Measurements from ENCODE around the gene OR6K2. TPM values are rescaled to one million over a fixed set of nuclear protein-coding genes. Genes with fewer than 3 reads are reported as not detected.

Gene OR6K2
- total and polyA plus RNA-seq, 2 of the 4 experiments (the other 2 are of a cell fraction), result not detected

DNA sequence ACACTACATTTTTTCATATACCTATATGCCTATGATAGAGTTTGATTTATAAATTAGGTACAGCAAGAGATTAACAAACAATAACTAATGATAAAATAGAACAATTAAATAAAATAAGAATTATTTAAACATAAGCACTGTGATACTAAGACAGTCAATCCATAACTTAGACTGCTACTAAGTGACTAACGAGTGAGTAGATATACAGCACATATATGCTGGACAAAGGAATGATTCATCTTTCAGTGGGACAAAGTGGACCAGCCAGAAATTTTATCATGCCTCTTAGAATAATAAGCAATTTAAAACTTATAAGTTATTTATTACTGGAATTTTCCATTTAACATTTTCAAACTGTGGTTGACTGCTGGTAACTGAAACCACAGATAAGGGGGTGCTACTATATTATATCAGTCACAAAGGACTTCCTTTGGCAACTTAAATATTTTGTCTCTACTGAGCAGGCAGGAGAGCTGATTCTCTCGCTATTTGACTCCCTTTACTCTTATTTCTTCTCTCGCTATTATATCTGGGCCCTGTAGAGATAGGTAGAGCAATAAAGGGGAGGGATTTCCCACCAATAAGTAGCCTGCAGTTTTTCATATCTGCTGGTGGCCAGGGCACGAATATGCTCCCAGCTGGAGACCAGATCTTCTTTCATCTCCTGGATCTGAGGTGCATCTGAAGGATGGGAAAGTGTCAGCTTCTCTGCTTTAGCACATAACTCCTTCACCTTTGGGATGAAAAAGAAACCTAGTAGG lies 24.7 kb downstream of the OR6K2 start:
- intact Hi-C loops (cut with micrococcal nuclease) (no loop called here), in situ Hi-C loops (cut with MboI; ENCODE audit: low sequenced_read_pairs) (no loop called here), dilution Hi-C loops (cut with HindIII; ENCODE audit: low sequenced_read_pairs, unreplicated experiment) (no loop called here)
- Histone ChIP-seq H4K8ac (ENCODE audit: low read depth in 2 of 2, low read length in 2 of 2) (no peak overlapping the region), H3K27ac (ENCODE audit: insufficient read depth, low read length) (no peak overlapping the region), H4K91ac (ENCODE audit: insufficient read depth, low read depth, low read length) (no peak overlapping the region), H3K9me1 (ENCODE audit: insufficient read depth, low read length) (no peaks in the 10 kb centered on the region), H3K4me3 (ENCODE audit: insufficient read depth, low read depth, low read length) (no peak overlapping the region), H3K18ac (ENCODE audit: low read depth, low read length) (no peak overlapping the region), H2AK9ac (replicated peaks; ENCODE audit: low read depth, low read length, poor library complexity) (no peak overlapping the region), H3K36me3 (ENCODE audit: control insufficient read depth, insufficient read depth, low read length) (no peaks in the 10 kb centered on the region), H2BK20ac (ENCODE audit: low read depth, low read length) (no peak overlapping the region), H3K4ac (ENCODE audit: low read depth, low read length) (no peak overlapping the region), H4K5ac (ENCODE audit: low read depth, low read length) (no peak overlapping the region), H3K79me1 (ENCODE audit: low read depth in 1 of 2, low read length in 2 of 2) (no peaks in the 10 kb centered on the region), H3K23ac (ENCODE audit: low read depth, low read length) (no peak overlapping the region), H2BK5ac (ENCODE audit: low read depth, low read length, poor library complexity, severe bottlenecking) (no peak overlapping the region), H3K9ac (ENCODE audit: low read depth, low read length) (no peak overlapping the region), H3K9me3 (ENCODE audit: control insufficient read depth, insufficient read depth, low read length) (no peaks in the 10 kb centered on the region), H3K4me1 (ENCODE audit: control insufficient read depth, insufficient read depth, low read length) (no peaks in the 10 kb centered on the region), H2AK5ac (ENCODE audit: low read depth, low read length) (no peak overlapping the region), H3K14ac (replicated peaks; ENCODE audit: low read depth, low read length) (no peak overlapping the region), H3K56ac (ENCODE audit: extremely low read depth, insufficient read depth, low read length) (no peak overlapping the region), H3K4me2 (ENCODE audit: low read depth, low read length) (no peak overlapping the region), H4K20me1 (ENCODE audit: insufficient read depth, low read length) (no peaks in the 10 kb centered on the region), H2BK120ac (ENCODE audit: low read depth, low read length) (no peak overlapping the region), H2AFZ (replicated peaks; ENCODE audit: low read length, poor library complexity) (no peak overlapping the region), H2BK15ac (ENCODE audit: low read depth, low read length) (no peak overlapping the region), H3K27me3 (ENCODE audit: control insufficient read depth, insufficient read depth, low read length) (no peaks in the 10 kb centered on the region)
- CTCF ChIA-PET, result interaction anchor here (0.5 kb wide), 1 partner anchor 403 kb away, joined by 3 read pairs; no protein-coding TSS in a partner anchor
- POLR2A ChIA-PET (ENCODE audit: unreplicated experiment), result no interaction called here
- DNase-seq, result no peak
- WGBS, 2 experiments (ENCODE audit: extremely low coverage in 2 of 2, insufficient read length in 1 of 2), result no CpG with 5 or more reads among the region's 4 CpGs
- TF ChIP-seq BHLHE40 (IDR thresholded peaks at IDR 0.05; ENCODE audit: low read depth, low read length) (no peak), CEBPB (IDR thresholded peaks at IDR 0.05; ENCODE audit: low read depth, low read length) (no peak), NFE2L2 (IDR thresholded peaks at IDR 0.05; ENCODE audit: low read depth, low read length) (no peak), SMC3 (IDR thresholded peaks at IDR 0.05; ENCODE audit: low read depth, low read length) (no peak), RCOR1 (IDR thresholded peaks at IDR 0.05; ENCODE audit: insufficient replicate concordance, low read length) (no peak), CHD1 (IDR thresholded peaks at IDR 0.05; ENCODE audit: low read depth, low read length) (no peak), MAZ (IDR thresholded peaks at IDR 0.05; ENCODE audit: borderline replicate concordance, low read depth, low read length) (no peak)
- TF ChIP-seq, protein P1, sequence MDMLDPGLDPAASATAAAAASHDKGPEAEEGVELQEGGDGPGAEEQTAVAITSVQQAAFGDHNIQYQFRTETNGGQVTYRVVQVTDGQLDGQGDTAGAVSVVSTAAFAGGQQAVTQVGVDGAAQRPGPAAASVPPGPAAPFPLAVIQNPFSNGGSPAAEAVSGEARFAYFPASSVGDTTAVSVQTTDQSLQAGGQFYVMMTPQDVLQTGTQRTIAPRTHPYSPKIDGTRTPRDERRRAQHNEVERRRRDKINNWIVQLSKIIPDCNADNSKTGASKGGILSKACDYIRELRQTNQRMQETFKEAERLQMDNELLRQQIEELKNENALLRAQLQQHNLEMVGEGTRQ (IDR thresholded peaks at IDR 0.05; ENCODE audit: low read depth, low read length), result no peak
- BruUV-seq (replicated peaks), result no TSS peak
- ATAC-seq (ENCODE audit: low read depth), result no peak

Measured in IMR-90 (cell line).